Stimulated activated CD4-positive, alpha-beta T cell treated with anti-CD3 and anti-CD28 coated beads, TNF-alpha, amount 100 ng/mL, for 48 hours (primary cell): ENCODE measurements around the gene MYL10.
"Not testable (repeated sequence)": the region's sequence is repeated elsewhere in the genome, so short reads cannot be mapped to it uniquely, and the experiment has no call there.

Source experiments
- DNase-seq, 3 donors: peaks; one replicate each; pipeline ENCODE4 v3.0.0-alpha.2; 2020; ENCODE audit warnings: low read depth in 3 of 3

Gene MYL10

GRCh38 chr7:101651112-101651511, 22.0 kb upstream of the MYL10 start:
- DNase-seq, result no peak

GRCh38 chr7:101650579-101651081, 21.5 kb upstream of the MYL10 start:
- DNase-seq, result no peak

GRCh38 chr7:101647876-101648275, 18.8 kb upstream of the MYL10 start:
- DNase-seq, result not testable (repeated sequence)

GRCh38 chr7:101645951-101646350, 16.9 kb upstream of the MYL10 start:
- no peak for DNase-seq

- no peak for DNase-seq
These were observed 15.8 kb upstream of the MYL10 start for GRCh38 chr7:101644879-101645278.

GRCh38 chr7:101639127-101639526, 10.0 kb upstream of the MYL10 start:
- DNase-seq, result not testable (repeated sequence)

GRCh38 chr7:101636822-101637623, 7.9 kb upstream of the MYL10 start:
- no peak for DNase-seq

- no peak for DNase-seq
These were observed 6.4 kb upstream of the MYL10 start for GRCh38 chr7:101635484-101635883.

GRCh38 chr7:101634196-101634717, 5.2 kb upstream of the MYL10 start:
- DNase-seq, result no peak

- DNase-seq, result no peak
These were observed 4.4 kb upstream of the MYL10 start for GRCh38 chr7:101633511-101633910.

- no peak for DNase-seq
These were observed 3.5 kb upstream of the MYL10 start for GRCh38 chr7:101632641-101633040.

- DNase-seq, result no peak
These were observed 2.2 kb upstream of the MYL10 start for GRCh38 chr7:101631224-101631714.

- DNase-seq, result no peak
These were observed 1.5 kb upstream of the MYL10 start for GRCh38 chr7:101630591-101630990.

- DNase-seq, result no peak
These were observed 574 bp downstream of the MYL10 start for GRCh38 chr7:101628522-101628921.

GRCh38 chr7:101626758-101627157, 2.3 kb downstream of the MYL10 start:
- DNase-seq, result no peak

- DNase-seq, result no peak
These were observed 2.9 kb downstream of the MYL10 start for GRCh38 chr7:101626069-101626671.

GRCh38 chr7:101625031-101625791, 3.9 kb downstream of the MYL10 start:
- no peak for DNase-seq

GRCh38 chr7:101624246-101625001, 4.7 kb downstream of the MYL10 start:
- no peak for DNase-seq

- no peak for DNase-seq
These were observed 6.4 kb downstream of the MYL10 start for GRCh38 chr7:101622609-101623173.

- no peak for DNase-seq
These were observed 8.1 kb downstream of the MYL10 start for GRCh38 chr7:101620991-101621390.

- no peak for DNase-seq
These were observed 8.7 kb downstream of the MYL10 start for GRCh38 chr7:101620395-101620794.
